Measurements from ENCODE around the gene KRTAP13-4.

Gene KRTAP13-4

GRCh38 chr21:30430170-30430655 lies at the start of gene KRTAP13-4:
TSS of gene KRTAP13-4 (plus strand) at chr21:30430220. CDS start at chr21:30430276, 56 bp downstream.
- no peak within 1 kb of the TSS for H3K4me3 ChIP-seq (IDR thresholded peaks at IDR 0.05; ENCODE audit: insufficient read depth, low read depth, low read length)
- H3K36me3 ChIP-seq (ENCODE audit: insufficient read depth): no peaks in the 10 kb centered on the region
- no peaks in the 10 kb centered on the region for H3K79me2 ChIP-seq (ENCODE audit: insufficient read depth, low read depth)
- H3K27ac ChIP-seq: no peak within 1 kb of the TSS
- no peak within 1 kb of the TSS for H3K4me2 ChIP-seq
- H3K27me3 ChIP-seq (ENCODE audit: insufficient read depth, low read depth): no peaks in the 10 kb centered on the region
- H4K20me1 ChIP-seq (ENCODE audit: insufficient read depth): no peaks in the 10 kb centered on the region
- no peak for TF ChIP-seq CTCF (conservative IDR thresholded peaks at IDR 0.05; ENCODE audit: low read depth, low read length)
- H3K9ac ChIP-seq: no peak within 1 kb of the TSS
- no peaks in the 10 kb centered on the region for H3K4me1 ChIP-seq (ENCODE audit: low read depth, poor library complexity, severe bottlenecking)
- no peak within 1 kb of the TSS for H2AFZ ChIP-seq (ENCODE audit: low read depth)

- Histone ChIP-seq H3K4me3 (IDR thresholded peaks at IDR 0.05; ENCODE audit: insufficient read depth, low read depth, low read length) (no peak overlapping the region), H2AFZ (ENCODE audit: low read depth) (no peak overlapping the region)
- TF ChIP-seq CTCF (conservative IDR thresholded peaks at IDR 0.05; ENCODE audit: low read depth, low read length): no peak
Observed at GRCh38 chr21:30382201-30382600, 47.8 kb upstream of the KRTAP13-4 start.

GRCh38 chr21:30391492-30392025 lies 38.5 kb upstream of the KRTAP13-4 start:
- Histone ChIP-seq H3K27me3 (ENCODE audit: insufficient read depth, low read depth) (no peaks in the 10 kb centered on the region), H3K9ac (no peak overlapping the region), H3K36me3 (ENCODE audit: insufficient read depth) (no peaks in the 10 kb centered on the region), H3K27ac (no peak overlapping the region), H2AFZ (ENCODE audit: low read depth) (no peak overlapping the region), H3K4me1 (ENCODE audit: low read depth, poor library complexity, severe bottlenecking) (no peaks in the 10 kb centered on the region), H3K4me2 (no peak overlapping the region), H4K20me1 (ENCODE audit: insufficient read depth) (no peaks in the 10 kb centered on the region), H3K4me3 (IDR thresholded peaks at IDR 0.05; ENCODE audit: insufficient read depth, low read depth, low read length) (no peak overlapping the region), H3K79me2 (ENCODE audit: insufficient read depth, low read depth) (no peaks in the 10 kb centered on the region)
- no peak for TF ChIP-seq CTCF (conservative IDR thresholded peaks at IDR 0.05; ENCODE audit: low read depth, low read length)

More at GRCh38 chr21:30382201-30382600, 47.8 kb upstream of the KRTAP13-4 start:
- Histone ChIP-seq H3K4me1 (ENCODE audit: low read depth, poor library complexity, severe bottlenecking) (no peaks in the 10 kb centered on the region), H3K4me2 (no peak overlapping the region), H4K20me1 (ENCODE audit: insufficient read depth) (no peaks in the 10 kb centered on the region), H3K36me3 (ENCODE audit: insufficient read depth) (no peaks in the 10 kb centered on the region), H3K79me2 (ENCODE audit: insufficient read depth, low read depth) (no peaks in the 10 kb centered on the region), H3K9ac (no peak overlapping the region), H3K27me3 (ENCODE audit: insufficient read depth, low read depth) (no peaks in the 10 kb centered on the region), H3K27ac (no peak overlapping the region)

- Histone ChIP-seq H3K4me2 (no peak within 1 kb of the TSS), H3K36me3 (ENCODE audit: insufficient read depth) (no peaks in the 10 kb centered on the region), H3K4me3 (IDR thresholded peaks at IDR 0.05; ENCODE audit: insufficient read depth, low read depth, low read length) (no peak within 1 kb of the TSS), H3K4me1 (ENCODE audit: low read depth, poor library complexity, severe bottlenecking) (no peaks in the 10 kb centered on the region), H2AFZ (ENCODE audit: low read depth) (no peak within 1 kb of the TSS), H4K20me1 (ENCODE audit: insufficient read depth) (no peaks in the 10 kb centered on the region), H3K27me3 (ENCODE audit: insufficient read depth, low read depth) (no peaks in the 10 kb centered on the region), H3K9ac (no peak within 1 kb of the TSS), H3K79me2 (ENCODE audit: insufficient read depth, low read depth) (no peaks in the 10 kb centered on the region), H3K27ac (no peak within 1 kb of the TSS)
- TF ChIP-seq CTCF (conservative IDR thresholded peaks at IDR 0.05; ENCODE audit: low read depth, low read length): no peak
Observed at GRCh38 chr21:30395731-30396130, 34.3 kb upstream of the KRTAP13-4 start, which contains the start of gene KRTAP13-1. TSS of gene KRTAP13-1 (plus strand) at chr21:30396031. CDS start at chr21:30396087, 56 bp downstream.

Measured in KMS-11 (cell line).